Loucy (cell line): Measurements from ENCODE around the gene TCOF1.

Source experiments
- H2AFZ ChIP-seq: fragments of 200-600 bp; sonication (generic); 2 replicates; pipeline ENCODE4 v1.6.0; 2016; ENCODE audit warnings: antibody characterized with exemption, mild to moderate bottlenecking, low read length, moderate library complexity
- H3F3A ChIP-seq: fragments of 200-600 bp; 2 replicates; pipeline ENCODE4 v1.6.0; 2016; ENCODE audit warnings: antibody characterized with exemption, low read depth, mild to moderate bottlenecking
- H3K27me3 ChIP-seq: fragments of 200-600 bp; sonication (generic); 2 replicates; pipeline ENCODE4 v1.6.1; 2014; ENCODE audit warnings: low read length, mild to moderate bottlenecking; ENCODE audit not compliant: insufficient read depth, poor library complexity, severe bottlenecking
- H3K36me3 ChIP-seq: fragments of 200-600 bp; sonication (generic); 2 replicates; pipeline ENCODE4 v1.6.1; 2016; ENCODE audit warnings: low read length; ENCODE audit not compliant: insufficient read depth
- H3K4me1 ChIP-seq: fragments of 200-600 bp; sonication (generic); 2 replicates; pipeline ENCODE4 v1.5.1; 2014; ENCODE audit warnings: low read length, mild to moderate bottlenecking; ENCODE audit not compliant: insufficient read depth, poor library complexity, severe bottlenecking
- H3K4me2 ChIP-seq: fragments of 200-600 bp; sonication (generic); 2 replicates; pipeline ENCODE4 v1.6.0; 2014; ENCODE audit warnings: antibody characterized with exemption, low read length, low read depth, mild to moderate bottlenecking; ENCODE audit not compliant: poor library complexity, severe bottlenecking
- H3K4me3 ChIP-seq: fragments of 200-600 bp; sonication (generic); 2 replicates; pipeline ENCODE4 v1.5.1; 2014; ENCODE audit warnings: low read length, mild to moderate bottlenecking, mixed read lengths; ENCODE audit not compliant: poor library complexity, severe bottlenecking
- H3K79me2 ChIP-seq: fragments of 200-600 bp; sonication (generic); 2 replicates; pipeline ENCODE4 v1.6.1; 2014; ENCODE audit warnings: low read length; ENCODE audit not compliant: insufficient read depth
- H3K9ac ChIP-seq: fragments of 200-600 bp; sonication (generic); 2 replicates; pipeline ENCODE4 v1.6.0; 2014; ENCODE audit warnings: mild to moderate bottlenecking, low read depth, low read length, moderate library complexity; ENCODE audit not compliant: poor library complexity, severe bottlenecking
- H3K9me2 ChIP-seq: fragments of 200-600 bp; sonication (generic); replicated peaks from 2 replicates; pipeline ENCODE4 v1.6.1; 2016; ENCODE audit warnings: low read depth, low read length, mixed read lengths
- H3K9me3 ChIP-seq: fragments of 200-600 bp; sonication (generic); 2 replicates; pipeline ENCODE4 v1.6.1; 2014; ENCODE audit warnings: mild to moderate bottlenecking, antibody characterized with exemption, low read length, low read depth; ENCODE audit not compliant: insufficient read depth
- H4K20me1 ChIP-seq: fragments of 200-600 bp; sonication (generic); 2 replicates; pipeline ENCODE4 v1.6.0; 2014; ENCODE audit warnings: antibody characterized with exemption, low read length, mild to moderate bottlenecking; ENCODE audit not compliant: insufficient read depth, poor library complexity, severe bottlenecking
- EZH2phosphoT487 ChIP-seq: fragments of 200-600 bp; IDR thresholded peaks from 2 replicates; pipeline ENCODE4 v1.6.1; 2018; ENCODE audit warnings: antibody characterized with exemption, mild to moderate bottlenecking, moderate library complexity, borderline replicate concordance
- TF ChIP-seq, protein P1 (sequence below): fragments of 200-600 bp; sonication (generic); conservative IDR thresholded peaks from 2 replicates; pipeline ENCODE4 v1.5.1; 2014; ENCODE audit warnings: mild to moderate bottlenecking, antibody characterized with exemption, low read length

TCOF1 gene

DNA sequence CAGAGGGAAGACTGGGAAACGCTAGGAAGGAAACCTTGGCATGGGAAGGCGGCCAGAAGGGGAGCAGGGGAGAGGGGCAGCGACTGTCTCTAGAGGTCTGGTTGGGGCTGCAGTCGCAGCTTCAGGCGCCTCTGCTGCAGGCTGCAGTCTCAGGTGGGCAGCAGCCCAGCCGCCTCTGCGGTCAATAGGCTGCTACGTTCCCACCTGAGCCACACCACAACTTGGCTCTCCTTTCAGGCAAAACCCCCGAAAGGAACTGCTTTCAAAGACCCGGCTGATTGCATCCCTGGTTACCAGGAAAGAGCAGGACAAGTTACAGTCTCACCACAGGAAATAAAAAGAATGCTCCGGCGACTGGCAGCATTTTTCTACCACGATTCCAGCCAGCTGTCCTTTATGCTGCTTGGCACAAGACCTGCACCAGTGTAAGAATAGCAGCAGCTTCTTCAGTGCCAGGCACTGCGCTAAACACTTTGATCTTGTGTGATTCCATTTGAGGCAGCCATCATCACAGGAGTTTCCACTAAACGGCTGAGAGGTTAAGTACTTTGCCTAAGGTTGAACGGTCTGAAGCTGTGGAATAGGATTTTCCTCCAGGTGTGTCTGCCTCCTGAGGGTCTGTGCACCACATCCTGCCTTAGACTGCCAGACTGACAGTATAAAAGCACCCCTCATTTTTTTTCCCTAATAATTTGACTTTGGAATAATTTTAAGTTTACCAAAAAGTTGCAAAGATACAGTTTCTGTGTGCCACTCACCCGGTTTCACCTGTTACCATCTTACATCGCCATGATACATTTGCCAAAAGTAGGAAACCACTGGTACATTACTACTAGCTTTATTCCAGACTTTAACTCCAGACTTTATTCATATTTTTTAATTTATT, 84.6 kb downstream of the TCOF1 start:
- H2AFZ ChIP-seq = no peak overlapping the region
- no peak overlapping the region for H3K4me2 ChIP-seq
- H3K27me3 ChIP-seq = no peaks in the 10 kb centered on the region
- no peaks in the 10 kb centered on the region for H3F3A ChIP-seq
- H3K4me1 ChIP-seq = peaks cover 10% of the 10 kb centered on the region
- no peak for TF ChIP-seq EZH2phosphoT487
- TF ChIP-seq, protein P1, sequence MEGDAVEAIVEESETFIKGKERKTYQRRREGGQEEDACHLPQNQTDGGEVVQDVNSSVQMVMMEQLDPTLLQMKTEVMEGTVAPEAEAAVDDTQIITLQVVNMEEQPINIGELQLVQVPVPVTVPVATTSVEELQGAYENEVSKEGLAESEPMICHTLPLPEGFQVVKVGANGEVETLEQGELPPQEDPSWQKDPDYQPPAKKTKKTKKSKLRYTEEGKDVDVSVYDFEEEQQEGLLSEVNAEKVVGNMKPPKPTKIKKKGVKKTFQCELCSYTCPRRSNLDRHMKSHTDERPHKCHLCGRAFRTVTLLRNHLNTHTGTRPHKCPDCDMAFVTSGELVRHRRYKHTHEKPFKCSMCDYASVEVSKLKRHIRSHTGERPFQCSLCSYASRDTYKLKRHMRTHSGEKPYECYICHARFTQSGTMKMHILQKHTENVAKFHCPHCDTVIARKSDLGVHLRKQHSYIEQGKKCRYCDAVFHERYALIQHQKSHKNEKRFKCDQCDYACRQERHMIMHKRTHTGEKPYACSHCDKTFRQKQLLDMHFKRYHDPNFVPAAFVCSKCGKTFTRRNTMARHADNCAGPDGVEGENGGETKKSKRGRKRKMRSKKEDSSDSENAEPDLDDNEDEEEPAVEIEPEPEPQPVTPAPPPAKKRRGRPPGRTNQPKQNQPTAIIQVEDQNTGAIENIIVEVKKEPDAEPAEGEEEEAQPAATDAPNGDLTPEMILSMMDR = no peak
- peaks cover 34% of the 10 kb centered on the region for H4K20me1 ChIP-seq
- no peaks in the 10 kb centered on the region for H3K9me2 ChIP-seq
- H3K79me2 ChIP-seq = peaks cover 37% of the 10 kb centered on the region
- H3K9ac ChIP-seq = no peak overlapping the region
- H3K36me3 ChIP-seq = peaks cover 40% of the 10 kb centered on the region
- H3K9me3 ChIP-seq = no peaks in the 10 kb centered on the region
- no peak overlapping the region for H3K4me3 ChIP-seq

DNA sequence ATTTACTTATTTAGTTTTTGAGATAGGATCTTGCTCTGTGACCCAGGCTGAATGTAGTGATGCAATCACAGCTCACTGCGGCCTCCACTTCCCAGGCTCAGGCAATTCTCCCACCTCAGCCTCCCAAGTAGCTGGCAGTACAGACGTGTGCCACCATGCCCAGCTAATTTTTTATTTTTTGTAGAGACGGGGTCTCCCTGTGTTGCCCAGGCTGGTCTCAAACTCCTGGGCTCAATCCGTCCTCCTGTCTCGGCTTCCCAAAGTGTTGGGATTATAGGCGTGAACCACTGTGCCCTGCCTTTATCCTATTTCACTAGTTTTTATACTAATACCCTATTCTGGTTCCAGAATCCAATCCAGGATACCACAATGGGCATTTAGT, 85.2 kb downstream of the TCOF1 start:
- peaks cover 40% of the 10 kb centered on the region for H4K20me1 ChIP-seq
- H3K9me2 ChIP-seq = no peaks in the 10 kb centered on the region
- H2AFZ ChIP-seq = no peak overlapping the region
- H3K4me1 ChIP-seq = peaks cover 17% of the 10 kb centered on the region
- H3K9ac ChIP-seq = no peak overlapping the region
- no peaks in the 10 kb centered on the region for H3K27me3 ChIP-seq
- H3K79me2 ChIP-seq = peaks cover 43% of the 10 kb centered on the region
- TF ChIP-seq, protein P1 = no peak
- no peak for TF ChIP-seq EZH2phosphoT487
- peaks cover 46% of the 10 kb centered on the region for H3K36me3 ChIP-seq
- H3K4me3 ChIP-seq = no peak overlapping the region
- no peaks in the 10 kb centered on the region for H3K9me3 ChIP-seq
- H3K4me2 ChIP-seq = no peak overlapping the region
- no peaks in the 10 kb centered on the region for H3F3A ChIP-seq

DNA sequence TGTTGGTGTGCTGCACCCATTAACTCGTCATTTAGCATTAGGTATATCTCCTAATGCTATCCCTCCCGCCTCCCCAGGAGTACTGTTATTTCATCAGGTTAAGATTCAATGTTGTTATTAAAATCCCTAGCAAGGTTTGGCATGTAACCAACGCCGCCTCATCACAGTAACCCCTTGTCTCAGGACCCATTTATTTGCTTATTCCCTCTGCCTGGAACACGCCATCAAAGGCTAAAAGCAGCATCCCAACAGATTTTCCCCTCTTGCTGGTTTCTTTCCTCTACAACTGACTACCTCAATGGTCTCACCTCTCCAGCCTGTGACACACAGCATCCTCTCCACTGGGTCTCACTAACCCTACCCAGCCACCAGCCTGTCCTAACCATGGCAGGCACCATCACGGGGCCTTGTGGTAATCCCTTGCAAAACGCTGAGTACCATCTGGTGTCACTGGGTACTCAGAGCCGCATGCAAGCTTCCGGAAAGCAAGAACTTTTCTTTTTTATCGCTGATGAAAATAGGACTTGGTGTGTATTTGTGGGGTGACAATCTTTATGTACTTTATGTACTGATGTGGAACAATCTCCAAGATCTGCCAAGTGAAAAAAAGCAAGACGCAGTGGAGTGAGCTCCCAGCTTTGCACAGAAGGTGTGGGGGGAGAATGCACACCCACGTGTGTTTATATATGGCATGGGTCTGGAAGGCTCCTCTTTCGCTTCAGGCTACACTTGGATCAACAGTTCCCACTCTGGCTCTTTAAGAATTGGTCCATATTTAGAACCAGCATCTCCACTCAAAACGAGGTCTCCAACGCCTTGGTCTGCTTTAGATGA, 86.0 kb downstream of the TCOF1 start:
- Histone ChIP-seq H3K9ac (no peak overlapping the region), H3K27me3 (no peaks in the 10 kb centered on the region), H3K4me2 (no peak overlapping the region), H4K20me1 (peaks cover 48% of the 10 kb centered on the region), H3K9me2 (no peaks in the 10 kb centered on the region), H3K79me2 (peaks cover 51% of the 10 kb centered on the region), H3K4me3 (no peak overlapping the region), H3K36me3 (peaks cover 49% of the 10 kb centered on the region), H3K4me1 (peaks cover 23% of the 10 kb centered on the region), H3F3A (no peaks in the 10 kb centered on the region), H2AFZ (no peak overlapping the region), H3K9me3 (no peaks in the 10 kb centered on the region)
- no peak for TF ChIP-seq EZH2phosphoT487
- TF ChIP-seq, protein P1 = no peak
